OCI-LY1 (cell line): ENCODE data around the gene MPZL3.

Experiments used
- EZH2 ChIP-seq: fragments of 200-600 bp; sonication (generic), shearing (Covaris generic); IDR thresholded peaks from 2 replicates; pipeline ENCODE4 v1.8.0; 2017; ENCODE audit warnings: borderline replicate concordance, mixed run types, mild to moderate bottlenecking, antibody characterized with exemption, low read length, moderate library complexity, mixed read lengths
- TF ChIP-seq, protein P1 (sequence below): fragments of 200-600 bp; sonication (generic), shearing (Covaris generic); IDR thresholded peaks from 2 replicates; pipeline ENCODE4 v1.5.1; 2017; ENCODE audit warnings: mild to moderate bottlenecking, antibody characterized with exemption, low read length, moderate library complexity, mixed read lengths

DNA sequence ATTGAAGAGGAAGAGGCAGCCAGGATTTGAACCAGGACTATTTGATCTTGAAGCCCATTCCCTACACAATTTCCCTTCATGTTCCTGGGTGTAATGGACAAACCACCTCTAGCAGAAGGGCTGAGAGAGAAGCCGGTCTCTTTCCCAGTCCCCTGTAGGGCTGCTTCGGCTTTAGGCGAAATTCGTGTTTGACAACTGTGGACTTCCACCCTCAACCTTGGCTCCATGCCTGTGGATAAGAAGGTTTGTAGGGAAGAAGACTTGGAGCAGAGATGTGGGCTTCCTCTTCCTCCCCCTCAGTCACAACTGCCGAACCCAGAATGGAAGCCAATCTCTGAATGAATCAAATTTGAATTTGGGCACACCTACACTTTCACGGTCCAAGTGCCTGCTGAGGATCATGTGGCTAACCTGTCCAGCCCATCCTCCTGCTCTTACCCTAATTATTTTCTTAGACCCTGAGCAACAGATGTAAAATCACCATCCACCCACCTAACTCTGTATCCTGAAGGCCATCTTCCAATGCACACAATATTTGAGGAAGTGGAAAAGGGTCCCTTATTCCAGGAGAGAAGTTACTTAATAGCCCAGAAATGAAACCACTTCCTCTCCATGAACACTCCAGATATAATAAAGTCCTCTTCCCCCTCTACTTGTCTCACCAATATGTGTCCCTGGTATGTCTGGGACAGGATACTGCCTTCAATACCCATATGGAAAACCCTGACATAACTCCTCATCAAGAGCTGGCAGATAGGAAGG lies 65.6 kb downstream of the MPZL3 start:
- TF ChIP-seq, protein P1, sequence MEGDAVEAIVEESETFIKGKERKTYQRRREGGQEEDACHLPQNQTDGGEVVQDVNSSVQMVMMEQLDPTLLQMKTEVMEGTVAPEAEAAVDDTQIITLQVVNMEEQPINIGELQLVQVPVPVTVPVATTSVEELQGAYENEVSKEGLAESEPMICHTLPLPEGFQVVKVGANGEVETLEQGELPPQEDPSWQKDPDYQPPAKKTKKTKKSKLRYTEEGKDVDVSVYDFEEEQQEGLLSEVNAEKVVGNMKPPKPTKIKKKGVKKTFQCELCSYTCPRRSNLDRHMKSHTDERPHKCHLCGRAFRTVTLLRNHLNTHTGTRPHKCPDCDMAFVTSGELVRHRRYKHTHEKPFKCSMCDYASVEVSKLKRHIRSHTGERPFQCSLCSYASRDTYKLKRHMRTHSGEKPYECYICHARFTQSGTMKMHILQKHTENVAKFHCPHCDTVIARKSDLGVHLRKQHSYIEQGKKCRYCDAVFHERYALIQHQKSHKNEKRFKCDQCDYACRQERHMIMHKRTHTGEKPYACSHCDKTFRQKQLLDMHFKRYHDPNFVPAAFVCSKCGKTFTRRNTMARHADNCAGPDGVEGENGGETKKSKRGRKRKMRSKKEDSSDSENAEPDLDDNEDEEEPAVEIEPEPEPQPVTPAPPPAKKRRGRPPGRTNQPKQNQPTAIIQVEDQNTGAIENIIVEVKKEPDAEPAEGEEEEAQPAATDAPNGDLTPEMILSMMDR, result no peak
- no peak for TF ChIP-seq EZH2
